K562 (cell line): ENCODE measurements around the gene PIH1D1. TPM values are rescaled to one million over a fixed set of nuclear protein-coding genes. Genes with fewer than 3 reads are reported as not detected.

ENCODE experiments used
- BMI1 ChIP-seq: fragments of 150-350 bp; IDR thresholded peaks from 2 replicates; pipeline ENCODE4 v1.6.1; 2014; ENCODE audit warnings: low read length
- CHCHD3 ChIP-seq: fragments of 250-450 bp; sonication (Bioruptor Pico); IDR thresholded peaks from 2 replicates; pipeline ENCODE4 v2.1.2; 2022; ENCODE audit warnings: mild to moderate bottlenecking
- ERF ChIP-seq: fragments of 450-650 bp; formaldehyde crosslinking; IDR thresholded peaks from 2 replicates; pipeline ENCODE4 v1.4.0; 2020; ENCODE audit warnings: mild to moderate bottlenecking, mixed read lengths
- EZH2 ChIP-seq: IDR thresholded peaks from 2 replicates; pipeline ENCODE4 v1.6.1; 2012; ENCODE audit warnings: low read depth, mild to moderate bottlenecking, inconsistent platforms, low read length, borderline replicate concordance
- KAT2B ChIP-seq: IDR thresholded peaks from one replicate; pipeline ENCODE4 v1.6.1; 2012; ENCODE audit warnings: low read depth, mild to moderate bottlenecking, control low read depth, inconsistent platforms, low read length, moderate library complexity
- KLF10 ChIP-seq: fragments of 250-450 bp; sonication (Bioruptor Pico); IDR thresholded peaks from 2 replicates; pipeline ENCODE4 v1.6.1; 2021; ENCODE audit warnings: matching md5 sums
- MTA3 ChIP-seq: fragments of 450-650 bp; formaldehyde crosslinking; IDR thresholded peaks from 2 replicates; pipeline ENCODE4 v1.6.1; 2017; ENCODE audit warnings: mild to moderate bottlenecking, borderline replicate concordance
- POU5F1 ChIP-seq: fragments of 150-350 bp; IDR thresholded peaks from 2 replicates; pipeline ENCODE4 v1.6.1; 2014; ENCODE audit warnings: borderline replicate concordance, low read length, low read depth, mild to moderate bottlenecking; ENCODE audit not compliant: partially characterized antibody
- PRPF4 ChIP-seq: fragments of 200-400 bp; formaldehyde crosslinking; IDR thresholded peaks from one replicate; pipeline ENCODE4 v1.6.1; 2017; ENCODE audit warnings: low read length, low read depth, mild to moderate bottlenecking; ENCODE audit not compliant: insufficient read depth, poor library complexity, severe bottlenecking
- SUPT5H ChIP-seq: fragments of 450-650 bp; IDR thresholded peaks from 2 replicates; pipeline ENCODE4 v1.6.1; 2016
- TCF15 ChIP-seq: fragments of 250-450 bp; sonication (Bioruptor Pico); IDR thresholded peaks from 2 replicates; pipeline ENCODE4 v1.8.0; 2022; ENCODE audit warnings: moderate library complexity, mild to moderate bottlenecking, inconsistent platforms
- TEAD2 ChIP-seq: fragments of 450-650 bp; IDR thresholded peaks from 2 replicates; pipeline ENCODE4 v1.6.1; 2016; ENCODE audit warnings: missing genetic modification characterization, control low read depth, missing compliant biosample characterization
- ZNF121 ChIP-seq: sonication (generic); formaldehyde crosslinking; conservative IDR thresholded peaks from 2 replicates; pipeline ENCODE4 v1.8.0; 2022; ENCODE audit warnings: missing genetic modification reagents
- ZNF512 ChIP-seq: IDR thresholded peaks from 2 replicates; pipeline ENCODE4 v1.6.1; 2016; ENCODE audit warnings: missing genetic modification characterization, missing compliant biosample characterization
- ZNF57 ChIP-seq: fragments of 450-650 bp; formaldehyde crosslinking; IDR thresholded peaks from 2 replicates; pipeline ENCODE4 v1.4.0; 2020; ENCODE audit warnings: mild to moderate bottlenecking, moderate library complexity
- ZNF717 ChIP-seq: fragments of 250-450 bp; sonication (Bioruptor Pico); IDR thresholded peaks from 2 replicates; pipeline ENCODE4 v1.5.0; 2021
- ZNF778 ChIP-seq: fragments of 450-650 bp; formaldehyde crosslinking; IDR thresholded peaks from 2 replicates; pipeline ENCODE4 v1.4.0; 2020; ENCODE audit warnings: mild to moderate bottlenecking, moderate library complexity
- polyA plus RNA-seq, 8 experiments: library from polyadenylated mRNA; depleted of rRNA in 4 of 8; stranded (reverse) in 5 of 8; unstranded in 3 of 8; fragments of >200 nt; fragmentation: Nextera tagmentation in 2 of 8; fragmentation: Illumina TruSeq in 1 of 8; extraction: Ambion mirVana in 2 of 8; extraction: Trizol in 1 of 8; gene quantifications; 2 replicates each; pipeline versions ENCODE4 v1.2.1 to v1.2.3, GENCODE V29; 2011 to 2014; ENCODE audit warnings: inconsistent platforms in 1 of 8, missing spikeins in 1 of 8
- total RNA-seq, 7 experiments: library from RNA; depleted of rRNA in 6 of 7; stranded (reverse); fragments of >200 nt in 6 of 7; fragmentation: Illumina TruSeq in 2 of 7; extraction: Trizol in 2 of 7; gene quantifications; 2 replicates each; pipeline versions ENCODE4 v1.2.1 to v1.2.3, GENCODE V29; 2011 to 2021; ENCODE audit warnings: low replicate concordance in 1 of 7

The PIH1D1 gene
- total and polyA plus RNA-seq, 9 of the 15 experiments (the other 6 are each of a cell fraction or from before 2014, with no cell fraction given) = 26.5 to 224 (median 137) TPM

- TF ChIP-seq TCF15 (CRISPR knock-in tag) (no peak), CHCHD3 (CRISPR knock-in tag) (no peak), POU5F1 (no peak), BMI1 (no peak), ZNF512 (tag) (peak; percentile 87), EZH2 (no peak), PRPF4 (no peak), MTA3 (no peak), ZNF717 (no peak), ERF (CRISPR knock-in tag) (no peak), ZNF121 (CRISPR knock-in tag) (no peak), KLF10 (CRISPR knock-in tag) (no peak), ZNF778 (no peak), ZNF57 (no peak), KAT2B (no peak), TEAD2 (tag) (no peak), SUPT5H (no peak)
These were observed 29.8 kb downstream of the PIH1D1 start (continued) for GRCh38 chr19:49421878-49422202.
